WERI-Rb-1 (cell line): Measurements from ENCODE around the gene CLSTN1.

Experiments used
- DNase-seq: peaks from one replicate; pipeline ENCODE4 v3.0.0-alpha.2; 2020
- H3K27ac ChIP-seq: fragments of 250-450 bp; sonication (Bioruptor Pico); 2 replicates; pipeline ENCODE4 v1.5.1; 2020; ENCODE audit warnings: mild to moderate bottlenecking, moderate library complexity
- H3K27me3 ChIP-seq: fragments of 250-450 bp; sonication (Bioruptor Pico); 2 replicates; pipeline ENCODE4 v1.5.1; 2021; ENCODE audit warnings: mild to moderate bottlenecking, low read depth, moderate library complexity; ENCODE audit not compliant: insufficient read depth, severe bottlenecking
- H3K36me3 ChIP-seq: fragments of 250-450 bp; sonication (Bioruptor Pico); 2 replicates; pipeline ENCODE4 v1.5.1; 2020; ENCODE audit warnings: mild to moderate bottlenecking, moderate library complexity
- H3K4me3 ChIP-seq: 2 replicates; pipeline ENCODE4 v1.5.1; 2011; ENCODE audit warnings: low read depth, mild to moderate bottlenecking, control low read depth, low read length
- H3K9me3 ChIP-seq: fragments of 250-450 bp; sonication (Bioruptor Pico); 2 replicates; pipeline ENCODE4 v1.5.1; 2021; ENCODE audit warnings: mild to moderate bottlenecking, moderate library complexity; ENCODE audit not compliant: severe bottlenecking
- TF ChIP-seq, protein P1 (sequence below): IDR thresholded peaks from 2 replicates; pipeline ENCODE4 v1.5.1; 2011; ENCODE audit warnings: low read depth, mild to moderate bottlenecking, control low read depth, inconsistent platforms, low read length

The CLSTN1 gene

DNA sequence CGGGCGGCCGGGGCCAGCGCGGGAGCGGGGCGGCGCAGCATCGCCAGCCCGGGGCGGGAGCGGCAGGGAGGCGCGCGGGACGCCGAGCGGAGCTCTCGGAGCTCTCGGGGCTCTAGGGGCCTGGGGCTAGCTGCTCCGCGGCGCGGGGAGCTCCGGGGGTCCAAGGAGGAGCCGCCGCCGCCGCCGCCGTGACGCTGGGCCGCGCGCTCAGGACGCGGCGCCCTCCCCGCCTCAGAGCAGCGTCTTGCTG is 147 bp downstream of the CLSTN1 start:
- no peak for DNase-seq
- no peaks in the 10 kb centered on the region for H3K9me3 ChIP-seq
- H3K36me3 ChIP-seq, result peaks cover 17% of the 10 kb centered on the region
- no peaks in the 10 kb centered on the region for H3K27me3 ChIP-seq
- H3K4me3 ChIP-seq, result peak overlapping the region; percentile 97
- H3K27ac ChIP-seq, result peak overlapping the region; percentile 90
- TF ChIP-seq, protein P1, sequence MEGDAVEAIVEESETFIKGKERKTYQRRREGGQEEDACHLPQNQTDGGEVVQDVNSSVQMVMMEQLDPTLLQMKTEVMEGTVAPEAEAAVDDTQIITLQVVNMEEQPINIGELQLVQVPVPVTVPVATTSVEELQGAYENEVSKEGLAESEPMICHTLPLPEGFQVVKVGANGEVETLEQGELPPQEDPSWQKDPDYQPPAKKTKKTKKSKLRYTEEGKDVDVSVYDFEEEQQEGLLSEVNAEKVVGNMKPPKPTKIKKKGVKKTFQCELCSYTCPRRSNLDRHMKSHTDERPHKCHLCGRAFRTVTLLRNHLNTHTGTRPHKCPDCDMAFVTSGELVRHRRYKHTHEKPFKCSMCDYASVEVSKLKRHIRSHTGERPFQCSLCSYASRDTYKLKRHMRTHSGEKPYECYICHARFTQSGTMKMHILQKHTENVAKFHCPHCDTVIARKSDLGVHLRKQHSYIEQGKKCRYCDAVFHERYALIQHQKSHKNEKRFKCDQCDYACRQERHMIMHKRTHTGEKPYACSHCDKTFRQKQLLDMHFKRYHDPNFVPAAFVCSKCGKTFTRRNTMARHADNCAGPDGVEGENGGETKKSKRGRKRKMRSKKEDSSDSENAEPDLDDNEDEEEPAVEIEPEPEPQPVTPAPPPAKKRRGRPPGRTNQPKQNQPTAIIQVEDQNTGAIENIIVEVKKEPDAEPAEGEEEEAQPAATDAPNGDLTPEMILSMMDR, result no peak

DNA sequence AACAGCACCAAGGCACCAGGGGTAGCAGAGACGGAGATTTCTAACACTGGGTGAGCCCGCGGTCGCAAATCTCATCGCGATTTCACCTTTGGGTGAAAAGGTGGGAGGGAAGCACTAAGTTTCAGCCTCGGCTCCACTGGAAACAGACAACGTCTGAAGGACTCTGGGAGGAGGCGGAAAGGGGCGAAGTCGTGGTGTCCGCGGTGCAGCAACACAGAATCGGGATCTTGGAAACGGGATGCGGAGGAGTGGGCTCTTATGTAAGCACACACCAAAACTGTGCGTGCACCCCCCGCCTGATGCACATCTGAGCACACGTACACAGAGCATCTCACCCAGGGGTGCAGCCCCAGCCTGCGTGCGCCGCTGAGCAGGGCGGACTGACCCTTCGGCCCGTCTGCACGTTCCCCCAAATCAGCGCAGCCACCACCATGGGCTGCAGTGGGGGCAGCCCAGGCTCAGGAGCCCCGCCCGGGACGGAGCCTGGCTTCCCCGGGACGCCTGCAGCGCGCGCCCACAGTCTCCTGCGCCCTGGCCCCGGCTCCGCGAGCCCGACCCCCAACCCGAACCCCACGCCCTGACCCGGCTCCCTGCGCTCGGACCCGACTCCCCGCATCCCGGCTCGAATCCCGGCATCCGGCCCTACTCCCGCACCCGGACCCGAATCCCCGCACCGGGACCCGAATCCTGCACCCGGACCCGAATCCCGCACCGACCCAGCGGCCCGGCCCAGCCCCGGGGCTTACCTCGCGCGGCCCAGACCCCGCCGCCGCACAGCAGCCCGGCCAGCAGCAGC is 670 bp downstream of the CLSTN1 start:
- peak overlapping the region; percentile 90 for H3K27ac ChIP-seq
- no peak for DNase-seq
- no peaks in the 10 kb centered on the region for H3K9me3 ChIP-seq
- TF ChIP-seq, protein P1, result no peak
- no peaks in the 10 kb centered on the region for H3K27me3 ChIP-seq
- H3K4me3 ChIP-seq, result peak overlapping the region; percentile 97
- peaks cover 19% of the 10 kb centered on the region for H3K36me3 ChIP-seq

DNA sequence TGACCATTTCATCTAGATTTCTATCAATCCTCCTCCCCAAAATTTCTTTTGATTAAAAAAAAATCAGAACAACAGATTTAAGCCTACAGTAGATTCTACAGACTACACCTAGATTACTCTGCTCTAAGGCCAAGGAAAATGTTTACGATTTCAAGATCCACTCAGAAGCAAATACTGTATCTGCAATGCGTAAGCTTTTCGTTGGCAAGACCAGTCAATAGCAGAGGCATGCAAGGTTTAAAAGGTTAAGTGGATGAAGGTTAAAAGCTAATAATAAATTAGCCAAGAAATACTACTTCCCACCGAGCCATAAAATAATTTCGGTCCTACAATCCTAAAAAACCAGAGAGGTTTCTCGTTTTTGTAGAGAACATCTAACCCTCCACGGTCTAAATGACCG is 1.3 kb downstream of the CLSTN1 start:
- no peak for DNase-seq
- H3K27me3 ChIP-seq, result no peaks in the 10 kb centered on the region
- H3K27ac ChIP-seq, result peak overlapping the region; percentile 90
- H3K9me3 ChIP-seq, result no peaks in the 10 kb centered on the region
- H3K36me3 ChIP-seq, result peaks cover 19% of the 10 kb centered on the region
- peak overlapping the region; percentile 97 for H3K4me3 ChIP-seq
- TF ChIP-seq, protein P1, result no peak

DNA sequence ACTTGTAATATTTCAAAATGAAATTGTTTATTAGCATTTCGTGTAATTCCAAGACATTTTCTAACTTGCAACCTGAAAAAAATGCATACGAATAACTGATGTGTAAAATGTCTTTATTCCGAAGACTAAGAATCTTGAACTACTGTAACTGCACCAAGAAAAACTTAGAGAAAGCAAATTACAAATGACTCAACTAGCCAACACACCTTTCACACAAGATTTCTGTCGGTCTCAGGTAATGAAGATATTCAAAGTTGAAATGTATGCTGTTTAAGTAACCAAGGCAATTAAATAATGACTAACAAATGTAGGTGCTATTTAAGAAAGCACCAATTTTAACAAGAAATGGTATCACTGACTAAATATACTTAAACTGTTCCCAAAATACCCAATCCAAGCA is 2.1 kb downstream of the CLSTN1 start:
- TF ChIP-seq, protein P1, result no peak
- H3K36me3 ChIP-seq, result peaks cover 22% of the 10 kb centered on the region
- H3K27me3 ChIP-seq, result no peaks in the 10 kb centered on the region
- no peaks in the 10 kb centered on the region for H3K9me3 ChIP-seq
- no peak for DNase-seq
- H3K4me3 ChIP-seq, result peak overlapping the region; percentile 97
- peak overlapping the region; percentile 90 for H3K27ac ChIP-seq

DNA sequence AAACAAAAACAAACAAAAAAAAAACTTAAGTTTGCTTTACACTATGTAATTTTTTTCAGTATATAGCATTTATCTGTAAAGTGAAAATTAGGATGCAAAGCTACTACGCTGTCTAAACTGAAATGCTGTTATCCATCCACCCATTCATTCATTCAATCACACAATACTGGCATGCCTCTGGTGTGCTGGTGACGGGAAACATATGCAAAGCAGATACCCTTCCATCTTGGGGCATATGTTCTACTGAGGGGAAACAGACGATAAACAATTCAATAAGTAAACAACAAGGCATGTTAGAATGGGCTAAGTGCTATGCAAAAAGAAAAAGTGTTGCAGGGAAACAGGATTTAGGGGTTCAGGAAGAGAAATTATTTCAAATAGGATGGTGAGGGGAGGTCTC is 3.2 kb downstream of the CLSTN1 start:
- no peaks in the 10 kb centered on the region for H3K9me3 ChIP-seq
- H3K27ac ChIP-seq, result no peak overlapping the region
- H3K36me3 ChIP-seq, result peaks cover 22% of the 10 kb centered on the region
- no peak overlapping the region for H3K4me3 ChIP-seq
- no peak for DNase-seq
- TF ChIP-seq, protein P1, result no peak
- H3K27me3 ChIP-seq, result no peaks in the 10 kb centered on the region

DNA sequence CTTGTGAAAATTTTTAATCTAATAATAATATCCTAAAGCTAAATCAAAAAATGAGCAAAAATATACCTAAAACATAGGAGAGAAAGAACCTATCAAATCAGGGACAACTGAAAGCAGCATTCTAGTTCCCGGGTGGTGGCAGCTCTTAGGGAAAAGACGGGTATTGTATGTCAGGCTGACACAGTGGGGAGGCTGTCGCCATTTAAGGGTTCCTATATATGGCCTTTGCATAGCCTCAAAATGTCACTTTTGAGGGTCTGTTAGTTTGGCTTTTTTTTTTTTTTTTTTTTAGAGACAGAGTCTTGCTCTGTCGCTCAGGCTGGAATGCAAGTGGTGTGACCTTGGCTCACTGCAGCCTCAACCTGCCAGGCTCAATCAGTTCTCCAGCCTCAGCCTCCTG is 6.0 kb downstream of the CLSTN1 start:
- DNase-seq, result no peak
- no peak overlapping the region; the same call in 1 of the 2 replicates for H3K27ac ChIP-seq

More for the DNA sequence above, 6.0 kb downstream of the CLSTN1 start:
- H3K27me3 ChIP-seq, result no peaks in the 10 kb centered on the region
- H3K4me3 ChIP-seq, result no peak overlapping the region
- H3K36me3 ChIP-seq, result peaks cover 24% of the 10 kb centered on the region
- TF ChIP-seq, protein P1, result no peak
- H3K9me3 ChIP-seq, result no peaks in the 10 kb centered on the region
